Right kidney (tissue), 1 donor: ENCODE results near the gene PPM1G.

Source experiments
- DNase-seq: peaks from one replicate; pipeline ENCODE4 v3.0.0-alpha.2; 2016

The PPM1G gene

GRCh38 chr2:27421660-27422250 is 12.4 kb upstream of the PPM1G start:
- no peak for DNase-seq

GRCh38 chr2:27420996-27421395 is 11.6 kb upstream of the PPM1G start:
- no peak for DNase-seq

DNA sequence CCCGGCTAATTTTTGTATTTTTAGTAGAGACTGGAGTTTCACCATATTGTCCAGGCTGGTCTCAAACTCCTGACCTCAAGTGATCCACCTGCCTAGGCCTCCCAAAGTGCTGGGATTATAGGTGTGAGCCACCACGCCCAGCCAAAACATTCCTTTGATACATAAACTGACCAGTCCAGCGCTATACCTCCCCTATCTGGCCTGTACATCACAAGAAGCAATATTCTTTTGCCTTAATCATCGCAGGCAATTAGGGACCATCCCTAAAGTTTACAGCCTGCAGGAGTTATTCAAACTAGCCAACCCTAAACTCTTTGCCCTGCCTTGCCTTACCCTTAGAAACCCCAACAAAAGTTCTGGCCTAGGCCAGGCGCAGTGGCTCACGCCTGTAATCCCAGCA is 6.8 kb upstream of the PPM1G start:
- no peak for DNase-seq

- DNase-seq: no peak
Measured at GRCh38 chr2:27412419-27413152, 3.2 kb upstream of the PPM1G start.

DNA sequence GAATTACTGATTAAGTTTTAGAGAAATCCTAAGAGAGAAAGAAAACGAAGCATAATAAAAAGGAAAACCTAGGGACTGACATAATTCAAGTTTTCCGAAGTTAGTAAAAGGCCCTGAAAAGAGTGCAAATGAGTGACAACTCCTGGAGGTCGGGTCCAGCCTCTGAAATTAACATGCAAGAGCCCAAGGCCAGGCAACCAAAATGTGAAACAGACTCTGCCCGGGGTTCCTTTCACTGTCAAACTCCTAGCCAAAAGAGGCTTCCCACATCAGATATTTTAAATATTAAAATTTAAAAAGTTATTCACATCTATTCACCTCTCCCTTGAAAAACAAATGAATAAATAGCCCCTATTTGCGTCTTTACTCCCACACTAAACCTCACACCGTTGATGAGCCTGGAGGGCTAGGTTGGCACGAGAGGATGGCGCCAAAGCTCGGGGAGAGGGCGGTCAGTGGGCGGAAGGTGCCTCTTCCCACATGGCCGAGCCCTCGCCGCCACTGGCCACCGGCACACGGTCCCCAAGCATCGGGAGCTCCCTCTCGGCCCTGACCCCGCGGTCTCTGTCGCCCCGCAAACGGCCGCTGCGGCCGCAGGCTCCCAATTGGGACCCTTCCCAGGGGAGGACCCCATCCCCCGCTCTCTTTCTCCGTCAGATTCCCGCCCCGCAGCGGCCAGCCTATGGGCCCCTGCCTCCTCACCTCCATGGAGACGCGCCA is 630 bp downstream of the PPM1G start:
- DNase-seq: no peak

- peak; percentile 28 for DNase-seq
Measured at GRCh38 chr2:27407798-27408491, 1.4 kb downstream of the PPM1G start.

DNA sequence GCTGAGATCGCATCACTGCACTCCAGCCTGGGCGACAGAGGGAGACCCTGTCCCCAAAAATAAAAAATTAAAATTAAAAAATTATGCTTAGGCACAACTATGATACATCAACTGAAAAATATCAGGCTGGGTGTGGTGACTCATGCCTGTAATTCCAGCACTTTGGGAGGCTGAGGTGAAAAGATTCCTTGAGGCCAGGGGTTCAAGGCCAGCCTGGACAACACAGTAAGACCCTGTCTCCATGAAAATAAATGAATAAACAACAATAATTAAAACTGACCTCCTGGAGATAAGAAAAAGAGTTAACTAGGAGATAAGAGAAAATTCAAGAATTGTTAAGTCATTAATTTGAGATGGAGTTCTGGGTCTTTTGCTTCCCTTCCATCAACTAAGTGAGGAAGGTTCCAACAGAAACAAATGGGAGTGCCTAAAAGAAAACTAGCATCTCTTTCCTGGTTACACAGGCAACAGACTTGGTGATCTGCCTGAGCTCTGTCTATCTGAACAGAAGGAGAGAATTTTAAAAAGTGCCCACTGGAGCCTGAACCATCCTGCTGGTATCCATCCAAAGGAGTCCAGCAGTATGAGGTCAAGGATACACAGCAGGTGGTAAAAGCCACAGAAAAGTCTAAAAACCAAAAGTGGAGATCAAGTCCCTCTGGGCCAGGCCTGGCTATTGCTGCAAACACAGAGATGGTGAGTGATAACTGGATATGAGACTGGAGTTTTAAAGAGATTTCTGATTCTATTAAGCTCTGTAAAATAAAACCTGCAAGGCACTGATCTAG is 8.8 kb downstream of the PPM1G start:
- DNase-seq: no peak

DNA sequence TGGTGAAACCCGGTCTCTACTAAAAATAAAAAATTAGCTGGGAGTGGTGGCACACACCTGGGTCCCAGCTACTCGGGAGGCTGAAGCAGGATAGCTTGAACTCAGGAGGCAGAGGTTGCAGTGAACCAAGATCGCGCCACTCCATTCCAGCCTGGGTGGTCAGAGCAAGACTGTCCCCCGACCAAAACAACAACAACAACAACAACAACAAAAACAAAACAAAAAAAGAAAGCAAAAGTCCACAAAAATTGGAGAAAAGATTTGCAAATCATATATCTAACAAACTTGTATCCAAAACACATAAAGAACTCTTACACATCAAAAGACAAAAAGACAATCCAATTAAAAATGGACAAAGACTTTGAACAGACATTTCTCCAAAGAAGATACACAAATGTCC is 10.4 kb downstream of the PPM1G start:
- no peak for DNase-seq

DNA sequence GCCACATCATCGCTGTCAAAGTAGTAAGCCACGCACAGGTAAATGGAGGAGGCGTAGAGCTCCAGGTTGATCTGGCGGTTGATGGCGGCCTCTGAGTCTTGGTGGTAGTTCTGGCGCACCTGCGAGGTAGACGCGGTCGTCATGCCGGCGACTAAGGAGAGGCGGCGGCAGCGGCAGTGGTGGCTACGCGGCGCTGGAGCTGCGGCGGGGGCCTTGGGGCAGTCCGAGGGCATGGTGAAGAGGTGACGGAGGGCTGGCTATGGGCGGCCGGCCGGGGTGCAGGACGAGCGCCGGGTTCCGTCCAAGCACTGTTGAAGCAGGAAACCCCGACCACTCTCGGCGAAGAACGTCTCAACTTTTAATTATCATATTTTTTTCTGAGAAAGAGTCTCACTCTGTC is 16.2 kb downstream of the PPM1G start:
- DNase-seq: no peak

DNA sequence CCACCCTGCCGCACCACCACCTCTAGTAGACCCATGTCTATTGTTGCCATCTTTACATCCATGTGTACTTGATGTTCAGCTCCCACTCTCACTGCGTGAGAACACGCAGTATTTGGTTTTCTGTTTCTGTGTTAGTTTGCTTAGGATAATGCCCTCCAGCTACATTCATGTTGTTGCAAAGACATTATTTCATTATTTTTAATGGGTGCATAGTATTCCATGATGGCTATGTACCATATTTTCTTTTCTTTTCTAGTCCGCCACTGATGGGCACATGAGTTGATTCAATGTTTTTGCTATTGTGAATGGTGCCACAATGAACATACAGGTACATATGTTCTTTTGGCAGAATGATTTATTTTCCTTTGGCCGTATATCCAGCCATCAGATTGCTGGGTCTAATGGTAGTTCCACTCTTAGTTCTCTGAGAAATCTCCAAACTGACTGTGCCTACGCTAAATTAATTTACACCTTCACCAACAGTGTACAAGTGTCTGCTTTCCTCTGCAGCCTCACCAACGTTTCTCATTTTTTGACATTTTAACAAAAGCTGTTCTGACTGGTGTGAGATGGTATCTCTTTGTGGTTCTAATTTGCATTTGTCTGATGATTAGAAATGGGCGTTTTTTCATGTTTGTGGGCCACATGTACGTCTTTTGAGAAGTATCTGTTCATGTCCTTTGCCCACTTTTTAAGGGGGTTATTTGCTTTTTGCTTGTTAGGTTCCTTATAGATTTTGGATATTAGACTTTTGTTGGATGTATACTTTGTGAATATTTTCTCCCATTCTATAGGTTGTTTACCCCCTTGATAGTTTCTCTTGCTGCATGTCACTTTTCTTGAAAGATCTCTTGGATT is 18.3 kb downstream of the PPM1G start:
- no peak for DNase-seq

- DNase-seq: no peak
Measured at GRCh38 chr2:27381577-27382181, 27.7 kb downstream of the PPM1G start.

DNA sequence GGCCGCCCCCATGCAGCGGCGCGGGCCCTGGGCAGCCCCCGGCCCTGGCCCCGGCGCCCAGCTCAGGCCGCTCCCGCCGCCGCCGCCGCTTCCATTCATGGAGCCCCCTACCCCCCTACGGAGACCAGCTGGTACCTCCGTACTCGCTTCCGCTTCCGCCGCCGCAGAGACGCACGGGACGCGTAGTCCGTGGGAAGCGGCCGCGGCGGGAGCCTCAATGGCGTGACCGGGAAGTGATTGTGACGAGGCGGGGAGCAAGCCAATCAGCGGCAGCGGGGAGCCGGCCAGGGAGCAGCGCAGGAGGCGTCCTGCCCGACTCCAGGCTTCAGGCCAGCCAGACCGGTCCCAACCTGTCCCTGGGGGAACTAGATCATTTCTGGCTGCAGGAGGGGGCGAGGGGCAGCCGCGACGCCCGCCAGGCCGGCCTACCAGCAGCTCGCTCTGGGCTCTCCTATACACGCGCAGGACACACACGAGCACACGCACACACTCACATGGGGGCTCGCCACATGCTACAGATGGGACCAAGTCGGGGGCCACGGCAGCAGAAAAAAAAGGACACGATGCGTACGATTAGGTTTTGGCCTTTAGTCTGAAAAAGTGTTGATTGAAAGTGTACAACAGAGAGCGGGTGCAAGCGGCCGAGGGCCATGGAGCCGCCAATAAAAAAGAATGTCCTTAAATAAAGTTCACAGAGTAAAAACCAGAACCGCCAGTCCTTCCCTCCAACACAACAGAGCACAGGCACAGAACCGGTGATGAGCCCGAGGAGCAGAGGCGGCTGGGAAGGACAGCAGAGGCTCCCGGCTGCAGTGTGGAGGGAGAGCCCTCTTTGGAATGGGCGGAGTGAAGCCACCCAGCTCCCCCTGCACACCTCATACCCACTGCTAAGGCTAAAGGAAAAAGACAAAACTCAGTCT is 28.5 kb downstream of the PPM1G start, which contains the start of gene ZNF513:
Gene ZNF513, minus strand, starts transcription at position 109 of the 920 bp plus-strand sequence. CDS start 208 bp downstream, outside the sequence.
- peak; percentile 82 for DNase-seq

DNA sequence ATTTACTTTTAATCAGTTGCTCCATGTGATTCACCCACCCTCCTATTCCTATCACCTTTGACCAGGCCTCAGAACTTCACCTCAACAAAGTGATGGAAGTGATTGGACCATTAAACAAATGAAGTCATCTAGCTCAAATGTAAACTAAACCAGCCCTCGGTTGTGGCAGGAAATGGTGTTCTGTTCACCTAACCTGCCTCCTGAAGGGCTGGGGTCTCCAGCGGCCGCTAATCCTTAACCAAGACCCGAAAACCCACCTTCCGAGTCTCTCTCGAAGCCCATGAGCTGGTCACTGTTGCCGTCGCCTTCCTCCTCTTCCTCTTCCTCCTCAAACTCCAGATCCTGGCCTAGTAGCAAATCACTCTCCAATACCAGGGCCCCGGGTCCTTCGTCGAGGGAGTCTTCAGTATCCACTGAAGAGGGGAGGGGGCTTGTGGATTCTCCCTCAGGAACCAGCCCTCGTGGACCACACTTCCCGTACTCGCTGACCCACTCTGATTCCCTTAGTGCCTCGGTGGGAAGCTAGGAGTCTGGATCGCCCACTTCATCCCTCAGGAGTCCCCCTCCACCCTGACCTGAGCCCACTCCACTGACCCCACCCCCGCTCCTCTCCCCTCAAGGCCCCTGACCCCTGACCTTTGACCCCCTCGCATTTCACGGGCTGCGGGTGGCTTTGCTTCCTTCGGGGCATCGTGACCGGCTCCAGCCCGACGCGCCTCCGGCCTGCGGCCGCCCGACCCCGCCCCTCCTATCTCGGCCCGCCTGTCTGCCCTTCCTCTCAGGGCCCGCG is 29.4 kb downstream of the PPM1G start:
- DNase-seq: peak; percentile 60

- no peak for DNase-seq
Measured at GRCh38 chr2:27379383-27379835, 30.0 kb downstream of the PPM1G start.

GRCh38 chr2:27378809-27379290 is 30.5 kb downstream of the PPM1G start:
- peak; percentile 12 for DNase-seq

- peak; percentile 40 for DNase-seq
Measured at GRCh38 chr2:27378096-27378808, 31.1 kb downstream of the PPM1G start.

DNA sequence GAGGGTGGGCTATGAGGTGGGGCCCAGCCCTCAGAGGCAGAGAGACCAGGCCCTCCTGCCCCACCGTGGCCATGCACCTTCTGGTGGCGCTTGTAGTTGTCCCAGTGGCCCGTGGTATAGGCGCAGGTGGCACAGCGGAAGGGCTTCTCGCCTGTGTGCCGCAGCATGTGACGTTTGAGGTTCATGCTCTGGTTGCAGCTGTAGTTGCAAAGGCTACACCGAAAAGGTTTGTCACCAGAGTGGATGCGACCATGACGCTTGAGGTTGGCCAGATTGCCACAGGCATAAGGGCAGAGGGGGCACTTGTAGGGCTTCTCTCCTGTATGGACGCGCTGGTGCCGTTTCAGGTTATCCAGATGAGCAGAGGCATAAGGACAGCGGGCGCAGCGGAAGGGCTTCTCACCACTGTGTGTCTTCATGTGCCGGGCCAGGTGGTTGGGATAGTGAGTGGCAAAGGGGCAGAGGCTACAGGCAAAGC is 31.7 kb downstream of the PPM1G start:
- DNase-seq: no peak
